Mammary epithelial cell (primary cell): ENCODE results near the gene ISM1.

Source experiments
- CTCF ChIP-seq, 2 donors: IDR thresholded peaks in 1 of 2; conservative IDR thresholded peaks in 1 of 2; 2 replicates each; pipeline ENCODE4 v1.5.1; 2011 to 2012; ENCODE audit warnings: inconsistent platforms in 2 of 2, low read length in 2 of 2, mild to moderate bottlenecking in 2 of 2, control low read depth in 1 of 2, low read depth in 1 of 2; ENCODE audit not compliant: insufficient read depth in 1 of 2; ENCODE audit errors: extremely low read depth in 1 of 2
- EZH2 ChIP-seq: IDR thresholded peaks from 2 replicates; pipeline ENCODE4 v1.6.1; 2012; ENCODE audit warnings: low read length, inconsistent platforms, borderline replicate concordance

GRCh38 chr20:13284830-13285229, 63.8 kb downstream of the ISM1 start:
- TF ChIP-seq EZH2 = no peak
- no peak for TF ChIP-seq CTCF (conservative IDR thresholded peaks at IDR 0.05 in 1 of 2, IDR thresholded peaks at IDR 0.05 in 1 of 2; ENCODE audit: extremely low read depth in 1 of 2, insufficient read depth in 1 of 2, low read depth in 1 of 2, low read length in 2 of 2)
